Stimulated activated CD4-positive, alpha-beta T cell treated with anti-CD3 and anti-CD28 coated beads, Interleukin-2, amount 100 ng/mL, for 4 hours (primary cell): ENCODE data around the gene FZD8.
"Not testable (repeated sequence)": the region's sequence is repeated elsewhere in the genome, so short reads cannot be mapped to it uniquely, and the experiment has no call there.

Experiments
- DNase-seq: peaks from one replicate; pipeline ENCODE4 v3.0.0-alpha.2; 2020; ENCODE audit warnings: low read depth

Gene FZD8

GRCh38 chr10:35642035-35642792, at the start of gene FZD8:
FZD8 (minus strand) TSS chr10:35642296; CDS start chr10:35641429, 867 bp downstream.
- DNase-seq, result peak; percentile 63

- no peak for DNase-seq
Measured at GRCh38 chr10:35691522-35692236, 49.6 kb upstream of the FZD8 start.

- no peak for DNase-seq
Measured at GRCh38 chr10:35690534-35690933, 48.4 kb upstream of the FZD8 start.

- DNase-seq, result not testable (repeated sequence)
Measured at GRCh38 chr10:35685858-35686257, 43.8 kb upstream of the FZD8 start.

- no peak for DNase-seq
Measured at GRCh38 chr10:35685402-35685801, 43.3 kb upstream of the FZD8 start.

GRCh38 chr10:35684586-35684985, 42.5 kb upstream of the FZD8 start:
- no peak for DNase-seq

GRCh38 chr10:35675846-35676245, 33.8 kb upstream of the FZD8 start:
- no peak for DNase-seq

GRCh38 chr10:35674843-35675242, 32.7 kb upstream of the FZD8 start:
- DNase-seq, result no peak

- no peak for DNase-seq
Measured at GRCh38 chr10:35668865-35669650, 27.0 kb upstream of the FZD8 start.

GRCh38 chr10:35667971-35668370, 25.9 kb upstream of the FZD8 start:
- DNase-seq, result no peak

- DNase-seq, result no peak
Measured at GRCh38 chr10:35667270-35667889, 25.3 kb upstream of the FZD8 start.

- no peak for DNase-seq
Measured at GRCh38 chr10:35661236-35661635, 19.1 kb upstream of the FZD8 start.

- DNase-seq, result no peak
Measured at GRCh38 chr10:35659456-35659855, 17.4 kb upstream of the FZD8 start.

GRCh38 chr10:35657621-35658020, 15.5 kb upstream of the FZD8 start:
- no peak for DNase-seq

- no peak for DNase-seq
Measured at GRCh38 chr10:35652824-35653223, 10.7 kb upstream of the FZD8 start.

- no peak for DNase-seq
Measured at GRCh38 chr10:35650894-35651293, 8.8 kb upstream of the FZD8 start.

GRCh38 chr10:35644050-35644950, 2.2 kb upstream of the FZD8 start:
- no peak for DNase-seq

- DNase-seq, result no peak
Measured at GRCh38 chr10:35643151-35644049, 1.3 kb upstream of the FZD8 start.

GRCh38 chr10:35642793-35643114, 658 bp upstream of the FZD8 start:
- no peak for DNase-seq

- DNase-seq, result no peak
Measured at GRCh38 chr10:35641676-35642034, 441 bp downstream of the FZD8 start.
